ENCODE results near the gene LMTK2.

LMTK2 gene

DNA sequence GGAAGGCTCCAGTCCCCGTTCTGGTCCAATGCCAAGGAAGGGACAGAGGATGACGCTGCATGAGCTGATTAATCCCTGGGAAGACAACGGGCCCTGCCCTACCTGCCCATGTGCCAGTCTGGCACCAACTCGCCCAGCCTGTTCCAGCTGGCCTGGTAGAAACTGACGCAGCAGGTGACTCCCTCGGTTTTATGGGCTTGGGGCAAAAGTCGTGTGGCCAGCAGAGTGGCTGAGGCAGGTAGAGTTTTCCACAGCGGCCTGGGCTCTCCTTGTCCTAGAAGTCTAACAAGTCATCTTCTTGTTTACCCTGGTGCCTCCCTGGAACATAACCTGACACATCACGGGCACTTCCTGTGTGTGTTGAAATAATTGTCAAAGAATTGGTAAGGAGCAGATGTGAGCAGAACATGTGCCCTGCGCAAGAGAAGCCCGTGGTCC, 20.4 kb upstream of the LMTK2 start:
- TF ChIP-seq ZFX (IDR thresholded peaks at IDR 0.05) = no peak
- TF ChIP-seq, protein P1, sequence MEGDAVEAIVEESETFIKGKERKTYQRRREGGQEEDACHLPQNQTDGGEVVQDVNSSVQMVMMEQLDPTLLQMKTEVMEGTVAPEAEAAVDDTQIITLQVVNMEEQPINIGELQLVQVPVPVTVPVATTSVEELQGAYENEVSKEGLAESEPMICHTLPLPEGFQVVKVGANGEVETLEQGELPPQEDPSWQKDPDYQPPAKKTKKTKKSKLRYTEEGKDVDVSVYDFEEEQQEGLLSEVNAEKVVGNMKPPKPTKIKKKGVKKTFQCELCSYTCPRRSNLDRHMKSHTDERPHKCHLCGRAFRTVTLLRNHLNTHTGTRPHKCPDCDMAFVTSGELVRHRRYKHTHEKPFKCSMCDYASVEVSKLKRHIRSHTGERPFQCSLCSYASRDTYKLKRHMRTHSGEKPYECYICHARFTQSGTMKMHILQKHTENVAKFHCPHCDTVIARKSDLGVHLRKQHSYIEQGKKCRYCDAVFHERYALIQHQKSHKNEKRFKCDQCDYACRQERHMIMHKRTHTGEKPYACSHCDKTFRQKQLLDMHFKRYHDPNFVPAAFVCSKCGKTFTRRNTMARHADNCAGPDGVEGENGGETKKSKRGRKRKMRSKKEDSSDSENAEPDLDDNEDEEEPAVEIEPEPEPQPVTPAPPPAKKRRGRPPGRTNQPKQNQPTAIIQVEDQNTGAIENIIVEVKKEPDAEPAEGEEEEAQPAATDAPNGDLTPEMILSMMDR (conservative IDR thresholded peaks at IDR 0.05) = no peak

DNA sequence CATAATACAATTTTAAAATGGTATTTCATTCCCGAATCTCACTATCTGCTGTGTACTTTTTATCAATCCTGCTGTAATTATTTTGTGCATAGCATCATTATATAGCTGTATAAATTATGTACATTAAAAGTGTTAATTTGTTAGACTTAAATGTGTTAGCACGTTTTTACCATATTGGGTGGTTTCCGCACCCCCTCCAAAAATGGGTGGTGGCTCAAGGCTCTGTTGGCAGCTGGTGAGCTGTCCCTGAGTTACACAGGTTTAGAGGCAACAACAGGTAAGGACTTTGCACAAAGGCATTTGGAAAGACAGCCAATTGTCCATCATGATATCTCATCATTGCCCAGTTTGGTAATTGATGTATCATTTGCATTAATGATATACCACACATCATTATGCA, 18.6 kb upstream of the LMTK2 start:
- TF ChIP-seq, protein P1 (conservative IDR thresholded peaks at IDR 0.05) = no peak
- no peak for TF ChIP-seq ZFX (IDR thresholded peaks at IDR 0.05)
- H3K27ac ChIP-seq = no peak overlapping the region

More for the DNA sequence above, 20.4 kb upstream of the LMTK2 start:
- H3K27ac ChIP-seq = peak overlapping the region; percentile 92

DNA sequence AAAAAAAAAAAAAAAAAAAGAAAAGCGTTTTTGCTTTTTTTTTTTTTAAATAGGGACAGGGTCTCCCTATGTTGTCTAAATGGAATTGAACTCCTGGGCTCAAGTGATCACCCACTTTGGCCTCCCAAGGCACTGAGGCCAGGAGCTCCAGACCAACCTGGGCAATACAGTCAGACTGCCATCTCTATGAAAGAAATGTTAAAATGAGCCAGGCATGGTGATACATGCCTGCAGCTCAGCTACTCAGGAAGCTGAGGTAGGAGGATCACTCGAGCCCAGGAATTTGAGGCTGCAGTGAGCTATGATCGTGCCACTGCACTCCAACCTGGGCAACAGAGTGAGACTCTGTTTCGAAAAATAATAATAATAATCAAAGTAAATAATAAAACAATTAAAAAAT, 16.5 kb upstream of the LMTK2 start:
- TF ChIP-seq ZFX (IDR thresholded peaks at IDR 0.05) = no peak
- TF ChIP-seq, protein P1 (conservative IDR thresholded peaks at IDR 0.05) = no peak
- H3K27ac ChIP-seq = no peak overlapping the region

DNA sequence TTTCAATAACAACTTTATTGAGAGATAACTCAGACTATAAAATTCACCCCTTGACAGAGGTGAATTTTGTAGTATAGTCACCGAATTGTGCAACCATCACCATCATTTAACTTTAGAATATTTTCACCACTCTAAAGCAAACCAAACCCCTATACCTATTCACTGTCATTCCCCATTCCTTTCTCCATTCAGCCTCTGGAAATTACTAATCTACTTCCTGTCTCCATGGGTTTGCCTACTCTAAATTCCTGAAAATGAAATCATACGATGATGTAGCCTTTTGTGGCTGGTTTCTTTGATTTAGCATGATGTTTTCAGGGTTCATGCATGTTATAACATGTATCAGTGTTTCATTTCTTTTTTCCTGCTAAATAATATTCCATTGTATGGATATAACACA, 15.6 kb upstream of the LMTK2 start:
- TF ChIP-seq, protein P1 (conservative IDR thresholded peaks at IDR 0.05) = no peak
- TF ChIP-seq ZFX (IDR thresholded peaks at IDR 0.05) = no peak
- no peak overlapping the region for H3K27ac ChIP-seq

DNA sequence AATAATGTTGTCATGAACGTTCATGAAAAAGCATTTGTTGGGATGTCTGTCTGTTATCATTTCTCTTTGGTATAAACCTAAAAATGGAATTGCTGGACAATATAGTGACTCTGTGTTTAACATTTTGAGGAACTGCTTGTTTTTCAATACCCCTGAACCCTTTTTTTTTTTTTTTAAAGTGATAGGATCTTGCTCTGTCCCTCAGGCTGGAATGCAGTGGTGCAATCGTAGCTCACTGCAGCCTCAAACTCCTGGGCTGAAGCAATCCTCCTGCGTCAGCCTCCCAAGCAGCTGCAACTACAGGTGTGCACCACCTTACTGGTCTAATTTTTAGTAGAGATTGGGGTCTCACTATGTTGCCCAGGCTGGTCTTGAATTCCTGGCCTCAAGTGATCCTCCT, 15.1 kb upstream of the LMTK2 start:
- H3K27ac ChIP-seq = no peak overlapping the region
- TF ChIP-seq, protein P1 (conservative IDR thresholded peaks at IDR 0.05) = no peak
- no peak for TF ChIP-seq ZFX (IDR thresholded peaks at IDR 0.05)

DNA sequence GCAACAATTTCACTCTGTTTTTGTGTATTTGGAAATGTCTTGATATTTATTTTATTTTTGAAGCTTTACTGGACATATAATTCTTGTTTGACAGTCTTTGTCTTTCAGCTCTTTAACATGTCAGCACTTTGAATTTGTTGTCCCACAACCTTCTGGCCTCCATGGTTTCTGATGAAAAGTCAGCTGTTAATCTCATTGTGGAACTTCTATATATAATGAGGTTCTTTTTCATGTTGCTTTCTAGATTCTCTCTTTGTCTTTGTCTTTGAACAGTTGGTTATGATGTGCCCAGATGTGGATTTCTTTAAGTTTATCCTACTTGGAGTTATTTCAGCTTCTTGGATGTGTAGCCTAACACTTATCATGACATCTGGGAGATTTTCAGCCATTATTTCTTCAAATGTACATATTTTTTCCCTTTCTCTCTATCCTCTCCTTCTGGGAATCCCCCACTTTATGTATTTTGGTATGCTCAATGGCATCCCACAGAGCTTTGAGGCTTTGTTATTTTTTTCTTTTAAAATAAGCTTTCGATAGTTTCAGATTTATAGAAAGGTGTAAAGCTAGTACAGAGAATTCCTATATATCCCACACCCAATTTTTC, 9.5 kb upstream of the LMTK2 start:
- no peak overlapping the region for H3K27ac ChIP-seq
- TF ChIP-seq, protein P1 (conservative IDR thresholded peaks at IDR 0.05) = no peak
- no peak for TF ChIP-seq ZFX (IDR thresholded peaks at IDR 0.05)

DNA sequence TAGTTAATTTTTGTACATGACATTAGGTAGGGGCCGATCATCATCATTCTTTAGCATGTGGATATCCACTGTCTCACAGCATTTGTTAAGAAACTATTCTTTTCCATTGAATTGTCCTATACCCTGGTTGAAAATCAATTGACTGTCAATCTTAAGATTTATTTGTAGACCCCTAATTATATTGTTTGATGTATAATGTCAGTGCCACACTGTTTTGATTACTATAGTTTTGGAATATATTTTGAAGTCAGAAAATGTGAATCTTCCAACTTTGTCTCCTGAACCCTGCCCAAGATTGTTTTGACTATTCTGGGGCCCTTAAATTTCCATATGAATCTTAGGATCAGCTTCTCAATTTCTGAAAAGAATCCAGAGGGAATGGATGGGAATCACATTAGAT, 6.6 kb upstream of the LMTK2 start:
- no peak overlapping the region for H3K27ac ChIP-seq
- TF ChIP-seq, protein P1 (conservative IDR thresholded peaks at IDR 0.05) = no peak
- no peak for TF ChIP-seq ZFX (IDR thresholded peaks at IDR 0.05)

Data from C4-2B (cell line).